ENCODE data around the gene MVP. TPM values are rescaled to one million over a fixed set of nuclear protein-coding genes. Genes with fewer than 3 reads are reported as not detected.

The MVP gene
- total and polyA plus RNA-seq, 3 donors from 2014 or later, result 119 to 224 (median 147) TPM

DNA sequence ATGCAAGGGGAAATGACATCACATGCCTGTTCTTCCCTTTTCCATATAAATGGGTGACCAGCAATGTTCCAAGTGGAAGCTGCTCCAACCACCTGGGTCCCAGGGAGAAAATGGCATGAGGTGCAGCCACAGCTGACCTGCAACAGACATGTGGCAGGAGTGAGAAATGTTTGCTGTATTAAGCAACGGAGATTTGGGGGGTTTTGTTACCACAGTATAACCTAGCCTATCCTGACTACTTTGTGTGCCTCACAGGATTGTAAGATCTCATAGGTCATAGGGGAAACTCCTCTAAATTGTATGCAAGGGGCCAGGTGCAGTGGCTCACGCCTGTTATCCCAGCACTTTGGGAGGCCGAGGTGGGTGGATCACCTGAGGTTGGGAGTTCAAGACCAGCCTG lies 30.7 kb downstream of the MVP start:
- WGBS, 2 donors, result 75 to 96% methylated on average over 3 of the region's 3 CpGs
- no peaks in the 10 kb centered on the region for H3K36me3 ChIP-seq (ENCODE audit: low read depth, missing control alignments)
- H3K27me3 ChIP-seq, result no peaks in the 10 kb centered on the region
- H3K4me1 ChIP-seq, result peaks cover 14% of the 10 kb centered on the region
- no peak for TF ChIP-seq POLR2A (IDR thresholded peaks at IDR 0.05)
- TF ChIP-seq, protein P1, sequence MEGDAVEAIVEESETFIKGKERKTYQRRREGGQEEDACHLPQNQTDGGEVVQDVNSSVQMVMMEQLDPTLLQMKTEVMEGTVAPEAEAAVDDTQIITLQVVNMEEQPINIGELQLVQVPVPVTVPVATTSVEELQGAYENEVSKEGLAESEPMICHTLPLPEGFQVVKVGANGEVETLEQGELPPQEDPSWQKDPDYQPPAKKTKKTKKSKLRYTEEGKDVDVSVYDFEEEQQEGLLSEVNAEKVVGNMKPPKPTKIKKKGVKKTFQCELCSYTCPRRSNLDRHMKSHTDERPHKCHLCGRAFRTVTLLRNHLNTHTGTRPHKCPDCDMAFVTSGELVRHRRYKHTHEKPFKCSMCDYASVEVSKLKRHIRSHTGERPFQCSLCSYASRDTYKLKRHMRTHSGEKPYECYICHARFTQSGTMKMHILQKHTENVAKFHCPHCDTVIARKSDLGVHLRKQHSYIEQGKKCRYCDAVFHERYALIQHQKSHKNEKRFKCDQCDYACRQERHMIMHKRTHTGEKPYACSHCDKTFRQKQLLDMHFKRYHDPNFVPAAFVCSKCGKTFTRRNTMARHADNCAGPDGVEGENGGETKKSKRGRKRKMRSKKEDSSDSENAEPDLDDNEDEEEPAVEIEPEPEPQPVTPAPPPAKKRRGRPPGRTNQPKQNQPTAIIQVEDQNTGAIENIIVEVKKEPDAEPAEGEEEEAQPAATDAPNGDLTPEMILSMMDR (IDR thresholded peaks at IDR 0.05), result no peak
- DNase-seq, result no peak
- intact Hi-C loops (cut with DNase I; ENCODE audit: low total_unique reads), result no loop called here
- no peak overlapping the region for H3K27ac ChIP-seq
- H3K9me3 ChIP-seq, result no peaks in the 10 kb centered on the region
- H3K4me3 ChIP-seq, result no peak overlapping the region

DNA sequence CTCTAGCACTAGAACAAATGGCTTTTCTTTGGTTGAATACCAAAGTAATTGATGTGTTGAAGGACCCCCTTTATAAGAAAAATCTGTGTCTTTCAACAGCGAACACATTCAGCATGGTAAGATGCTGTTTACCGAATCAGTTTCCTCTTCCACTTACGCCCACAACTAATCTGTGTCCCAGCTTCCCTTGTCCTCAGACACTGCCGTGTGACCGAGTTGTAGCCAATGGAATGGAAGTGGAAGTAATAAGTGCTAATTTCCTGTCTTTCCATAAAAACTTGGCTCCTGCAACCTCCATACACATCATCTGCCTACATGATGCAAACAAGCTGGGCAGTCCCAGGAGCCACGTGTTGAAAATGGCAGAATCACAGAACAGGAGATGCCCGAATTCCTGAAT lies 32.4 kb downstream of the MVP start:
- Histone ChIP-seq H3K27ac (no peak overlapping the region), H3K27me3 (no peaks in the 10 kb centered on the region), H3K4me3 (no peak overlapping the region), H3K36me3 (ENCODE audit: low read depth, missing control alignments) (no peaks in the 10 kb centered on the region), H3K4me1 (peaks cover 14% of the 10 kb centered on the region), H3K9me3 (no peaks in the 10 kb centered on the region)
- no peak for TF ChIP-seq POLR2A (IDR thresholded peaks at IDR 0.05)
- intact Hi-C loops (cut with DNase I; ENCODE audit: low total_unique reads), result no loop called here
- 35 to 65% methylated on average over 7 of the region's 7 CpGs for WGBS, 2 donors
- DNase-seq, result no peak

DNA sequence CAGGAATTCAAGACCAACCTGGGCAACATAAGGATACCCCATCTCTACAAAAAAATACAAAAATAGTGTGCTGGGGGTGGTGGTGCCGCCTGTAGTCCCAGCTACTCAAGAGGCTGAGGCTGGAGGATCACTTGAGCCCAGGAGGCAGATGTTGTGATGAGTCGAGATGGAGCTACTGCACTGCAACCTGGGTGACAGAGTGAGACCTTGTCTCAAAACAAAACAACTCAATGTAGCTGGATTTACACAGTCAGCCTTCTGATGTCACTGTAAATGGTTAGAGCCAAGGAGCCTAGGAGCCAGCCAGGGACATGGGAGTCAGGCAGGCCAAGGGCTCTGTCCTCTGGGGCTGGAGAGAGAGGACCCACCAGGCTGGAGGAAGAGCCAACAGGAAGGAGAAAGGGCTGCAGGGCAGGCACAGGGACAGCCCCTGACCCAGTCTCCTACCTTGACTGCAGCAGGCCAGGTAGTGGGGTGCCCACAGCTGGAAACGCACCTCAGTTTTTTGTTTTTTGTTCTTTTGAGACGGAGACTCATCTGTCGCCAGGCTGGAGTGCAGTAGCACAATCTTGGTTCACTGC lies 34.3 kb downstream of the MVP start:
- no peak for DNase-seq
- Histone ChIP-seq H3K27ac (no peak overlapping the region), H3K36me3 (ENCODE audit: low read depth, missing control alignments) (no peaks in the 10 kb centered on the region), H3K27me3 (no peaks in the 10 kb centered on the region), H3K9me3 (no peaks in the 10 kb centered on the region), H3K4me1 (peaks cover 4% of the 10 kb centered on the region), H3K4me3 (no peak overlapping the region)
- TF ChIP-seq POLR2A (IDR thresholded peaks at IDR 0.05), result no peak
- TF ChIP-seq, protein P1 (IDR thresholded peaks at IDR 0.05), result no peak
- 88 to 89% methylated on average over 5 of the region's 5 CpGs for WGBS, 2 donors
- intact Hi-C loops (cut with DNase I; ENCODE audit: low total_unique reads), result no loop called here

DNA sequence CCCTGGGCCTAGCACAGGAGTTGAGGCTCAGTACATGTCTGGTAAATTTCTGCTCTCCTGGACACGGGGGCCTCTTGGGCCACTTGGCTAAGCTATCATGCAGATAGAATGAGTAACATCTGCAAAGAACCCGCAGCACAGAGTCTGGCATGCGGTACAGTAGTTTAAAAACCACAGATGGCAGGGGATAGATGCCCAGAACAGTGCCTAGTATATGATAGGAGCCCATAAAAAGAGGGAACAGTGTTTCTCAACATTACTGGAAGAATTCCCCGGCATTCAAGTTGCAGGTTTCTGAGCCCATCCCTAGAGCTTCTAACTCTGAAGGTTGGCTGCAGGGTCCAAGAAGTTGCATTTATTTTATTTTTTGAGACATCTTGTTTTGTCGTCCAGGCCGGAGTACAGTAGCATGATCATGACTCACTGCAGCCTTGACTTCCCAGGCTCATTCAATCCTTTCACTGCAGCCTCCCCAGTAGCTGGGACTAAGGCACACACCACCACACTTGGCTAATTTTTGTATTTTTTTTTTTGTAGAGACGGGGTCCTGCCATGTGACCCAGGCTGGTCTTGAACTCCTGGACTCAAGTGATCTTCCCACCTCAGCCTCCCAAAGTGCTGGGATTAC lies 37.0 kb downstream of the MVP start:
- H3K4me3 ChIP-seq, result no peak overlapping the region
- intact Hi-C loops (cut with DNase I; ENCODE audit: low total_unique reads), result no loop called here

DNA sequence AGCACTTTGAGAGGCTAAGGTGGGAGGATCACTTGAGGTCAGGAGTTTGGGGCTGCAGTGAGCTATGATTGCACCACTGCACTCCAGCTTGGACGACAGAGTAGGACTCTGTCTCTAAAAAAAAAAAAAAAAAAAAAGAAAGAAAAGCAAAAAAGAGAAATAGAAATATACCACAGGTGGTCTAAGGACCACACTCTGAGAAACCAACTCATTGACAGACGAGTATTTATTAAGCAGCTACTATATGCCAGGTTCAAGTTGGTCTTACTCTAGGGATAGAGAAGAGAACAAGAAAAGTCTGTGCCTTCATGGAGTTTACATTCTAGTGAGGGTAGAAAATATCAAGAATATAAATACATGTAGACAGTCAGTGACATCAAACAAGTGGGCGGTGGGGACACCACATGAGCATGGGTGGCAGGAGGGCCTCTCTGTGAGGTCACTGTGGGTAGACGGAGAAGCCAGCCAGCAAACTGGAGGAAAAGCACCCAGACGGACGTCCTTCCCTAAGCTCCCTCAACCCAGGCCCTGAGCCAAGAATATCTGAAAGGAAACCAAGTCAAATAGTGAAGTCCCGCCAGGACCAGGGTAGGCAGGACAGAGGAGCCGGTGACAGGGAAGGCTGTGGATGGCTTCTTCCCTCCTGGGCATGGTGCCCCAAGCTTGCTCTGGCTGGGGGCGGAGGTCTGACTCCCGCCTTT lies 38.0 kb downstream of the MVP start:
- Histone ChIP-seq H3K4me3 (no peak overlapping the region), H3K36me3 (ENCODE audit: low read depth, missing control alignments) (no peaks in the 10 kb centered on the region), H3K9me3 (no peaks in the 10 kb centered on the region), H3K27ac (no peak overlapping the region), H3K27me3 (no peaks in the 10 kb centered on the region), H3K4me1 (peaks cover 9% of the 10 kb centered on the region)
- no peak for DNase-seq
- 72 to 75% methylated on average over 10 of the region's 10 CpGs for WGBS, 2 donors
- intact Hi-C loops (cut with DNase I; ENCODE audit: low total_unique reads), result no loop called here
- TF ChIP-seq POLR2A (IDR thresholded peaks at IDR 0.05), result no peak
- TF ChIP-seq, protein P1 (IDR thresholded peaks at IDR 0.05), result no peak

More for the DNA sequence above, 37.0 kb downstream of the MVP start:
- no peaks in the 10 kb centered on the region for H3K27me3 ChIP-seq
- DNase-seq, result no peak
- peaks cover 8% of the 10 kb centered on the region for H3K4me1 ChIP-seq
- TF ChIP-seq, protein P1 (IDR thresholded peaks at IDR 0.05), result no peak
- TF ChIP-seq POLR2A (IDR thresholded peaks at IDR 0.05), result no peak
- 63 to 75% methylated on average over 7 of the region's 7 CpGs for WGBS, 2 donors
- H3K27ac ChIP-seq, result no peak overlapping the region
- H3K36me3 ChIP-seq (ENCODE audit: low read depth, missing control alignments), result no peaks in the 10 kb centered on the region
- no peaks in the 10 kb centered on the region for H3K9me3 ChIP-seq
